HG02798 (cell line): Measurements from ENCODE around the gene SERPINI1.
A peak's percentile ranks its signal among the peaks of the same experiment; 100 is the strongest.

ENCODE experiments used
- ATAC-seq: cut with Tn5 transposase; IDR thresholded peaks from one replicate; pipeline ENCODE4 v1.9.1; 2021; ENCODE audit warnings: mild to moderate bottlenecking; ENCODE audit not compliant: unreplicated experiment, poor library complexity

The SERPINI1 gene

GRCh38 chr3:167735233-167736138 is at the start of gene SERPINI1:
TSS of gene SERPINI1 (plus strand) at chr3:167735721. CDS start at chr3:167789129, 53,408 bp downstream.
- ATAC-seq, result peak; percentile 67

- peak; percentile 100 for ATAC-seq
Measured at GRCh38 chr3:167691366-167691765, 44.2 kb upstream of the SERPINI1 start.

GRCh38 chr3:167694121-167694520 is 41.4 kb upstream of the SERPINI1 start:
- ATAC-seq, result no peak

GRCh38 chr3:167700046-167700445 is 35.5 kb upstream of the SERPINI1 start:
- no peak for ATAC-seq

DNA sequence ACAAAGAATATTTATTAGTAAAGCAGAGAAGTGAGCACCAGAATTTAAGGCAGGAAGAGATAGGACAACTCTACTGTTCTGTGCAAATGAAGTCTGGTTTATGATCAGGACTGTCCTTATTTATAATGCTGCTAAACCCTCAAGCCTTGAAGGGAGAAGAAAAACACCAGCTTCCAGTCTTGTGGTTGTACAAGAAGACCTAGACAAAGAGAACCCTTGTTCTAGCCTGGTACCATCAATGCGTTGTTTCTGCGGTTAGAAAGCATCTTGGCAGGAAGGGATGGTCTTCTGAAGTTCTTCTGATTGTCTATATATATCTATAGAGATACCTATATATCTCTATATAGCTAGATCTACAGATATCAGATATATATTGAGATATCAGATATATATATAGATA is 34.6 kb upstream of the SERPINI1 start:
- no peak for ATAC-seq

GRCh38 chr3:167705840-167706239 is 29.7 kb upstream of the SERPINI1 start:
- ATAC-seq, result no peak

DNA sequence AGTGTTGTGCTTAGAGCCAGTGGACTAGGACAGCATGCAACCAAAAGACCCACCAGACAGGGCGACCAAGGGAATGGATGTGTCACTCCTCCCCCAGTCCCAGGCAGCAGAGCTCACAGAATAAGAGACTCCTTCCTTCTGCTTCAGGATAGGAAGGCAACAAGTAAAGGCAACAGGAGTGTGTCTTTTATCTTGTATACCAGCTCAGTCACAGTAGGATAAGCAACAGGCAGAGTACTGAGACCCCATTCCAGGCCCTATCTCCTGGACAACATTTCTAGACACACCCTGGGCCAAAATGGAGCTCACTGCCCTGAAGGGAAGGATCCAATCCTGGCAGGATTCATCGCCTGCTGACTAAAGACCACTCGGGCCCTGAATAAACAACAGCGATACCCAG is 25.8 kb upstream of the SERPINI1 start:
- ATAC-seq, result no peak

DNA sequence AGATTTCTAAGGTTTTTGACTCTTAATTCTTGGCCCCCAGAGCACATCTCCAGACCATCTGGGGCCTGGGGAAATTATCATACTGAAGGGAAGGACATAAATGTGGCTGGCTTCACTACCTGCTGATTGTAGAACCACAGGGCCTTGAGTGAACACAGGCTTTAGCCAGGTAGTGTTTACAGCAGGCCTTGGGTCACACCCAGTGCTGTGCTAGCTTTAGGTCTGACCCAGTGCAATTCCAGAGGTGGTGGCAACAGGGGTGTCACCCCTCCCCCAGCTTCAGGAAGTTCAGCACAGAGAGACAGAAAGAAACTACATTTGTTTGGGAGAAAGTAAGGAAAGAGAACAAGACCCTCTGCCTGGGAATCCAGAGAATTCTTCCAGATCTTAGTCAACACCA is 25.0 kb upstream of the SERPINI1 start:
- no peak for ATAC-seq

DNA sequence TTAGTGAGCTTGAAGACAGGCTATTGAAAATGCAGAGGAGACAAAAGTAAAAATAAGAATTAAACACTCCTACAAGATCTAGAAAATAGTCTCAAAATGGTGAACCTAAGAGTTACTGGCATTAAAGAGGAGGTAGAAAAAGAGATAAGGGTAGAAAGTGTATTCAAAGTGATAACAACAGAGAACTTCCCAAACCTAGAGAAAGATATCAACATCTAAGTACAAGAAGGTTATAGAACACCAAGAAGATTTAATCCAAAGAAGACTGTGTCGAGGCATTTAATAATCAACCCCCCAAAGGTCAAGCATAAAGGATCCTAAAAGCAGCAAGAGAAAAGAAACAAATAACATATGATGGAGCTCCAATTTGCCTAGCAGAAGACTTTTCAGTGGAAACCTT is 24.1 kb upstream of the SERPINI1 start:
- no peak for ATAC-seq

- ATAC-seq, result no peak
Measured at GRCh38 chr3:167712445-167712844, 23.1 kb upstream of the SERPINI1 start.

DNA sequence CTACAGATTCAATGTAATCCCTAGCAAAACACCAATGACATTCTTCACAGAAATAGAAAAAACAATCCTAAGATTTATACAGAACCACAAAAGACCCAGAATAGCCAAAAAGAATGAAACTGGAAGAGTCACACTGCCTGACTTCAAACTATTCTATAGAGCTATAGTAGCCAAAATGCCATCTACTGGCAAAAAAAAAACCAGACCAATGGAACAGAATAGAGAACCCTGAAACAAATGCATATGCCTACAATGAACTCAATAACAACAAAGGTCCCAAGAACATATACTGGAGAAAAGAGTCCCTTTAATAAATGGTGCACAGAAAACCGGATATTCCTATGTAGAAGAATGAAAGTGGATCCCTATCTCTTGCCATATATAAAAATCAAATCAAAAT is 20.6 kb upstream of the SERPINI1 start:
- ATAC-seq, result no peak

- ATAC-seq, result no peak
Measured at GRCh38 chr3:167716920-167717319, 18.6 kb upstream of the SERPINI1 start.

- ATAC-seq, result no peak
Measured at GRCh38 chr3:167718582-167718981, 16.9 kb upstream of the SERPINI1 start.

DNA sequence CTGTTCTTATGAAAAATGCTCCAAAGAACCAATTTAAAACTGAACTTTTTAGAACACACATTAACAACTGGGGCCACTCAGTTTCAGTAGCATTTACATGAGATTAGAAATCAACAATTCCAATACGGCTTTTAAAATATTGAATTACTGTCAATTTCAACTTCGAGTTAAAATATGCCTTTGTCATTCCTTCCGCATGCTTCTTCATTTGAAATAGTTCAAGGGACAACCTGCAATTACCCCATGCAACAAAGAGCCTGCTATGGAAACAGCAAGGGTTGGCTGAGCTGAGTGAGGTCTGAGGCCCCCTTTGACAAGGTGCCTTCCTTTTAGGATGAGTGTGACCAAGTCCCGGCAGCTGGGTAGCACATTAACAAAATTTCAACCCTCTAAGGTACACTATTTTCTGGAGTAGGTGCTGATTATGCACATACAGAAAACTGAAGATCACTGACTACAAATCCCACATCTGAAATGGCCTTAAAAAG is 12.5 kb upstream of the SERPINI1 start:
- ATAC-seq, result no peak

GRCh38 chr3:167723872-167724271 is 11.6 kb upstream of the SERPINI1 start:
- ATAC-seq, result no peak

DNA sequence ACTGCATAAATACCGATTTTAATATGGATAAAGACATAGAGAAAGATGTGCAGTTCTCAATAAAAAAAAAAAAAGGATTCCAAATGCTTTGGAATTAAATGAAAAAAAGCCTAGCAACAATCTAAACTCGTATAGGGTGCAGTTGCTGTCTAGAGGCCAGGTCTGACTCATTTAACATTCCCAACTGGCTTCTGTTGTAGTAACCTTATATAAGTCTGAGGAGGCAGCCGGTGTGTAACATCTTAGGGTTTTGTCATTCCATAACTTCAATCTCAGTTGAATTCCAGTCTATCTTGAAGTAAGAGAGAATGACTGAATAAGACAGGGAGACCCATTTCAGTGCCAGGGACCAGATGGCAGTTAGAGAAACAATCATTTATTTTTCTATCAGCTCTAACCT is 7.3 kb upstream of the SERPINI1 start:
- no peak for ATAC-seq

GRCh38 chr3:167728632-167729323 is 6.7 kb upstream of the SERPINI1 start:
- ATAC-seq, result no peak

DNA sequence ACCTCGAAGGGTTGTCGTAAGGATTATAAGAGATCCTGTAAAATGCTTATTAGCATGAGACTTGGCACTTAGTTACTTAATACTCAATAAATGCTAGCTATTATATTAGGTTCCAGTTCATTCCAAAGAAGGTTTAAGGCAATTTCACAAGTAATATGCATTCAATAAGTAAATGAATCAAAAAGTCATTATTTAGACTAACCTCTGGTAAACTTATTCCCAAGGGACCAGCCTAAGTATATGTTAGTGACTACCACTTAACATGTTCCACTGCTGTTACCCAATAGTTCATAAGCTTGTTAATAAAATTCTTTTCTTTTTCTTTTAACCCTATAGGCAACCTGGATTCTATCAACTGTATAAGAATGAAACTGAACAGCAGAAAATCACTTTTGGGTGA is 5.9 kb upstream of the SERPINI1 start:
- ATAC-seq, result no peak

GRCh38 chr3:167731393-167731792 is 4.1 kb upstream of the SERPINI1 start:
- no peak for ATAC-seq

DNA sequence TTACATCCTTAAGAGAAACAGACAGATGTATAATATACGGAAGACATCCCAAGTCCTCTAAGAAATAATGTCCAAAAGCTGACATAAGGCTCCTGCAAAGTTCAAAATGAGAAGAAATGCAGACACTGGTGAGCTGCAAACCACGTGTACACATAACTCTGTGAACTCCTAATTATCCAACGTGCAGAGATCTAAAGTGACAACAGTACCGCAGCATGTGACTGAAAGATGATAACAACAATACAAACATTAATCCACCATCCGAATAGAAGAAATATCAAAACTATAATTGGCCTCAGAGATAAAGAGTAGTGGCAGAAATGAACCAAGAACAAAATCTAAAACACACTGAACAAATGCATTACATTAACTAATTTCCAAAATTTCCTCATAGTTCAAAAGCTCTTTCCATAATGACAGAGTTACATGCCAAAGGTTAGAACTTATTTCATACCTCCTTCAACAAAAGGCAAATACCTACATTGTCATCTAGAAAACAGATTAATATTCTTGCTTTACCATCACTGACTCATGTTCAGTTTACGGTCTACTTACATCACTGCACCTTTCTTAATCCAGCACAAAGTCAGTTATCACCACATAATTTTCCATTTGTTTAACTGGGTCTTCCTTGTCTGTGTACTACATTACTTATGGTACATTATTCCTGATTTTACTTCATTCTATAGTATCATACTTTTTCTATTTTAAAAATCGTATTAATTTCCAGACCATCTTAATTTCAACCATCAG is 3.0 kb upstream of the SERPINI1 start:
- no peak for ATAC-seq
